Body of pancreas (tissue), 4 donors: Measurements from ENCODE around the gene ANKRD29.
"Not testable (repeated sequence)": the region's sequence is repeated elsewhere in the genome, so short reads cannot be mapped to it uniquely, and the experiment has no call there.

ENCODE experiments used
- POLR2A ChIP-seq, 3 donors: fragments of 450-650 bp; IDR thresholded peaks; one replicate each; pipeline ENCODE4 v1.6.1; 2016; ENCODE audit warnings: antibody characterized with exemption in 3 of 3, mild to moderate bottlenecking in 2 of 3
- TF ChIP-seq, protein P1 (sequence below), 7 experiments: fragments of 450-650 bp in 4 of 7; fragments of 200-600 bp in 3 of 7; sonication (generic) in 3 of 7; IDR thresholded peaks; one replicate each; pipeline ENCODE4 v1.5.1; 2016 to 2019; ENCODE audit warnings: antibody characterized with exemption in 7 of 7

DNA sequence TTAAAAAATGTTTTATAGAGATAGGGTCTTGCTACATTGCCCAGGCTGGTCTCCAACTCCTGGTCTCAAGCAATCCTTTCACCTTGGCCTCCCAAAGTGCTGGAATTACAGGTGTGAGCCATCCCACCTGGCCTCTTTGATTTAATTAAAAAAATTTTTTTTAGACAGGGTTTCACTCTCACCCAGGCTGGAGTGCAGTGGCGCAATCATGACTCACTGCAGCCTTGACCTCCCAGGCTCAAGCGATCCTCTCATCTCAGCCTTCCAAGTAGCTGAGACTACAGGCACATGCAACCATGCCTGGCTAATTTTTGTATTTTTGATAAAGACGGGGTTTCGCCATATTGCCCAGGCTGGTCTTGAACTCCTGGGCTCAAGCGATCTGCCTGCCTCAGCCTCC is 26.3 kb downstream of the ANKRD29 start:
- TF ChIP-seq, protein P1, sequence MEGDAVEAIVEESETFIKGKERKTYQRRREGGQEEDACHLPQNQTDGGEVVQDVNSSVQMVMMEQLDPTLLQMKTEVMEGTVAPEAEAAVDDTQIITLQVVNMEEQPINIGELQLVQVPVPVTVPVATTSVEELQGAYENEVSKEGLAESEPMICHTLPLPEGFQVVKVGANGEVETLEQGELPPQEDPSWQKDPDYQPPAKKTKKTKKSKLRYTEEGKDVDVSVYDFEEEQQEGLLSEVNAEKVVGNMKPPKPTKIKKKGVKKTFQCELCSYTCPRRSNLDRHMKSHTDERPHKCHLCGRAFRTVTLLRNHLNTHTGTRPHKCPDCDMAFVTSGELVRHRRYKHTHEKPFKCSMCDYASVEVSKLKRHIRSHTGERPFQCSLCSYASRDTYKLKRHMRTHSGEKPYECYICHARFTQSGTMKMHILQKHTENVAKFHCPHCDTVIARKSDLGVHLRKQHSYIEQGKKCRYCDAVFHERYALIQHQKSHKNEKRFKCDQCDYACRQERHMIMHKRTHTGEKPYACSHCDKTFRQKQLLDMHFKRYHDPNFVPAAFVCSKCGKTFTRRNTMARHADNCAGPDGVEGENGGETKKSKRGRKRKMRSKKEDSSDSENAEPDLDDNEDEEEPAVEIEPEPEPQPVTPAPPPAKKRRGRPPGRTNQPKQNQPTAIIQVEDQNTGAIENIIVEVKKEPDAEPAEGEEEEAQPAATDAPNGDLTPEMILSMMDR (IDR thresholded peaks at IDR 0.05): not testable (repeated sequence)
- not testable (repeated sequence) for TF ChIP-seq POLR2A (IDR thresholded peaks at IDR 0.05)
